NB4 (cell line): ENCODE data around the gene CRYBB3.

ENCODE experiments used
- CTCF ChIP-seq: IDR thresholded peaks from one replicate; pipeline ENCODE4 v1.5.1; 2012; ENCODE audit warnings: low read depth, low read length
- MAX ChIP-seq: IDR thresholded peaks from 2 replicates; pipeline ENCODE4 v1.6.1; 2011; ENCODE audit warnings: low read depth, low read length
- MYC ChIP-seq: IDR thresholded peaks from 2 replicates; pipeline ENCODE4 v1.6.1; 2011; ENCODE audit warnings: low read depth, low read length
- POLR2A ChIP-seq: IDR thresholded peaks from 2 replicates; pipeline ENCODE4 v1.6.1; 2011; ENCODE audit warnings: mild to moderate bottlenecking; ENCODE audit not compliant: insufficient read length; ENCODE audit errors: extremely low read depth

GRCh38 chr22:25187469-25187868 is 12.2 kb upstream of the CRYBB3 start:
- no peak for TF ChIP-seq CTCF
- no peak for TF ChIP-seq MAX
- no peak for TF ChIP-seq POLR2A
- TF ChIP-seq MYC, result no peak
